HG02885 (cell line): ENCODE measurements around the gene CDC37L1.

Experiments
- ATAC-seq: cut with Tn5 transposase; IDR thresholded peaks from one replicate; pipeline ENCODE4 v1.9.1; 2021; ENCODE audit warnings: mild to moderate bottlenecking; ENCODE audit not compliant: unreplicated experiment, poor library complexity

The CDC37L1 gene

DNA sequence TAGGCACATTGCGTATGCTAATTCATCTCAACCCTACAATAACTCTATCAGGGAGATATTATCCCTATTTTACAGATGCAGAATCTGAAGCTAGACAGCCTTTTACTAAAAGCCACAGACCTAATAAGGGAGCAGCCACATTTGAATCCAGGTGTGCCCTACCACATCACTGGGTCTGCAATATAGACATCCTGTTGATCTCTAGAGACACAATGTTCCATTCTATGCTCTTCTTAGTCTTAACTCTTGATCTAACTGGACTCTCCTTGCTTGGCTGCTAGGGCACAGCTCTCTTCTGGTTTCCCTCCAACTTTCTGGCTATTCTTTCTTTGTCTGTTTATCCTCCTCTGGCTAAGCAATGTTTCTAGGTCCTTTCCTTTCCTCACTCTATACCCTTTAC is 11.7 kb upstream of the CDC37L1 start:
- no peak for ATAC-seq

GRCh38 chr9:4668604-4669003 is 10.8 kb upstream of the CDC37L1 start:
- no peak for ATAC-seq

GRCh38 chr9:4669890-4670289 is 9.5 kb upstream of the CDC37L1 start:
- ATAC-seq: no peak

DNA sequence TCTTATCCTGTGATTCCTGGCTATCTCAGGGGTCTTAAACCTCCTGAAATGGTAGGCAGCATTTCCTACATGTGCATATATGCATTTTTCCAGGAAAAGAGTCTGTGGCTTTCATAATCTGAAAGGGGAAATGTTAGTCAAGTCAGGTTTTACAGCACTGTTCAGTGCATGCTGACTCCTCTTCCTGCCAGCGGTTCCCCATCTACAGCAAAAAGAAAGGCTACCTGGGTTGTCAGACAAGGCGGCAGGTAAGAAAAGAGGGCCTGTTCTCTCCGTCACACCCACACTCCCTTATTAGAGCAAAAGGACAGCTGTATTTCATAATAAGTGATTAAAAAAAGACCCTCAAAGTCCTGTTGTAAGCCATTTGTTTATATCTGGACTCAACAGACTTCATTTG is 8.8 kb upstream of the CDC37L1 start:
- no peak for ATAC-seq

GRCh38 chr9:4671737-4672136 is 7.6 kb upstream of the CDC37L1 start:
- no peak for ATAC-seq

DNA sequence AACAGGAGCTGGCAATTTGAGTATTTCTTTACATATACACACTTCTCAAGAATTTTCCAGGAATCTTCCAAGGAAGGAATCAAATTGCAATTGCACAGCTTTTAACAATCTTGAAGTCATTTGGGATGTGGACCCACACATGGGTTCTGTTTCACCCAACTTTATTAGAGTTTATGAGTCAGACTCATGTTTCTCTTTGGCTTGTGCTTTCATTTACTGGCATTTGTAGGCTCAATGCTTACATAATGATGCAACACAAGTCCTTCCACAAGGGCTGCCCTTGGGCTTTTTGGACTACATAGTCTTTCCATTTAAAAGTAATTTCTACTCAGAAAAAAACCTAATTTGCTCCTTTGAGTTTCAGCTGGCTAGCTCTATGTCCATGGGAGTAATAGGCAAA is 4.6 kb upstream of the CDC37L1 start:
- no peak for ATAC-seq

DNA sequence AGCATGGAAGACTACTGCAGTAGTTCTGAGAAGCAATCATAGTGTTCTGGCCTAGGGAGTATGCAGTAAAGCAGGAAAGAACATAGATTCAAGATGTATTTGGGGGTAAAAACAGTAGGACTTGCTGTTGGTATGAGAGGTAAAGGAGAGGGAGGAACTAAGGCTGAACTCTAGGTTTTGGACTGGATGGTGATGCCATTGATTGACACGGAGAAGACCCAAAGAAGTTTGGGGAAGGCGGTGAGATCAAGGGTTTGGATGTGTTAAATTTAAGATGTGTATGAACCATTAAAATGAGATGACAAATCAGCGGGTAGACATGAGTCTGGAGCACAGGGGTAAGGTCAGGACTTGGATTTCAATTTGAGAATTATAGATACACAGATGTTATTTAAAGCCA is 2.0 kb upstream of the CDC37L1 start:
- ATAC-seq: no peak

GRCh38 chr9:4678679-4679267 is 596 bp upstream of the CDC37L1 start:
- ATAC-seq: peak; percentile 14

GRCh38 chr9:4680173-4680525 is 780 bp downstream of the CDC37L1 start:
- no peak for ATAC-seq

DNA sequence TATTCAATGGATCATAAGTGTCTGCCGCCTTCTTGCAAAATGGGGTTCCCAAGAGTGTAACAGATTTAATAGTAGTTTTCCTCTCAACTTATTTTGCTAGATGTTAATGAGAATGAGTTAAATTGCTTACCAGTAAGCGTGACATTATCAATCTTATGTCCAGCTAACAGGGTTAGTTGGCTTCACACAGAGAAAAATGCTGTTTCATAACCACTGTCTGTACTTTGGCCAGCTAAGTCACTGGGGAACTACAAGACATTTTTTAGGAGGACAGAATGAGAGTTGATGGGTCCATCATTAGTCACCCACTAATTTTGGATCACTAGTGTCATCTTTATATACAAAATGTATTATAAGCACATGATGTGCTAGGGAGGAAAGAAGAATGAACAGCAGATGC is 1.4 kb downstream of the CDC37L1 start:
- no peak for ATAC-seq

DNA sequence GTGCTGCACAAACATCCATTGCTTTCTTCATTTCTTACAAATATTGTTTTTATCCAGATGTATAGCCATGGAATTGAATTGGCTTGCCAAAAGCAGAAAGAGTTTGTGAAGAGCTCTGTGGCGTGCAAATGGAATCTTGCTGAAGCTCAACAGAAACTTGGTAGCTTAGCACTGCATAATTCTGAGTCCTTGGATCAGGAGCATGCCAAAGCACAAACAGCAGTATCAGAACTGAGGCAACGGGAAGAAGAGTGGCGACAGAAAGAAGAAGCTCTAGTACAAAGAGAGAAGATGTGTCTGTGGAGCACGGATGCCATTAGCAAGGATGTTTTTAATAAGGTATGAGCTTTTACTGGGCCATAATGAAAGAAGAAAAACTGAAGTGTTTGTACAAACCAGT is 5.5 kb downstream of the CDC37L1 start:
- ATAC-seq: no peak

GRCh38 chr9:4686112-4686511 is 6.7 kb downstream of the CDC37L1 start:
- no peak for ATAC-seq

- no peak for ATAC-seq
These were observed 7.2 kb downstream of the CDC37L1 start for GRCh38 chr9:4686584-4686983.

DNA sequence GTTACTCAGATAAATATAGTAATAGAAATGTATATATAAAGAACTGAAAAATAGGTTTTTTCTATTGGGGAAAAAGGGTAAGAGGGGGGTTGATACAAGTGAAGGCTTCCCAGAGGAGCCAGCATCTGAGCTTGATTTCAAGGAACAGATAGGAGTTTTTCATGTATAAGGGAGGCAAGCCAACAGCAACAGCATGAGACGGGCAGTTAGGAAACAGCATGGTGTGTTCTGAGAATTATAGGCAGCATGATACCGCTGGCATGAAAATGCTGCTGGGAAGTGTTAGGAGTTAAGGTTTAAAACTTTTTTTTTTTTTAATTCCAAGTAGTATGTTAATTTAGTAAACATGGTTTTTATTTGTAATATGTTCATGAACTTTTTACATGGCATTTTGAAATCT is 9.7 kb downstream of the CDC37L1 start:
- ATAC-seq: no peak

DNA sequence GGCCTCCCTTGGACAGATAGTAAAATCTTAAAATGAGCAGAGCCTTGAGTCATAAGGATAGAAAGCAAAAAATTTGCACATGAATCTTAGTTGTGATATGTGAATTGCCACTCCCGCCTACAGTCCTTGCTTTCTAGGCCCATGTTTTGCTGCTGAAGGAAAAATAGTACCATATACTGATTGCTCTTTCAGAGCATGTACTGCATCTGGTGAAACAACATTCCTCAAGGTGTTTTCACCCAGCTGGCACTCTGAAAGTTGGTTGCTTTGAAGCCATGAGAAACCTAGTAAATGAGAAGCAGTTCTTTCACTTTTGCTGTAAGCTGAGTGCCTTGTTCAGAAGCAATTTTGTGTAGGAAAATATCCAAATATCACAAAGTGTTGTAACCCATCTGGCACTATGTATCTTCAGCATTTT is 10.3 kb downstream of the CDC37L1 start:
- peak; percentile 74 for ATAC-seq

DNA sequence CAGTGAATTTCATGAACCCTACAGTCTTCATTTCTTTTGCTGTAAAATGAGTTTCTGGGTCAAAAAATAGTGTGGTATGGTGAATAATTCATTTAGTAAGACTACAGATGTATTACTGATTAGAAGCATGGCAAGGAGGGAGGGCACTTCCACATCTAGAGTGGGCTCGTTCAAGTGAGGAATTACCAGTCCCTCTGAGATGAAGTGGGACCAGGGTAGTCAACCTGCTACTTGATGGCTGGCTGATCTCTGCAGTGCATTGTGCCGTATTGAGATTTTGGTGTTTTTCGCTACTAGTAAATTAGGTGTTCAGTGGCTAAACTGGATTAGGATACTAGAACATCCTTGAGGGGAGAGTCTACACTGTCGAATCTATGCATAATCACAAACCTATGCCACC is 10.8 kb downstream of the CDC37L1 start:
- peak; percentile 49 for ATAC-seq

DNA sequence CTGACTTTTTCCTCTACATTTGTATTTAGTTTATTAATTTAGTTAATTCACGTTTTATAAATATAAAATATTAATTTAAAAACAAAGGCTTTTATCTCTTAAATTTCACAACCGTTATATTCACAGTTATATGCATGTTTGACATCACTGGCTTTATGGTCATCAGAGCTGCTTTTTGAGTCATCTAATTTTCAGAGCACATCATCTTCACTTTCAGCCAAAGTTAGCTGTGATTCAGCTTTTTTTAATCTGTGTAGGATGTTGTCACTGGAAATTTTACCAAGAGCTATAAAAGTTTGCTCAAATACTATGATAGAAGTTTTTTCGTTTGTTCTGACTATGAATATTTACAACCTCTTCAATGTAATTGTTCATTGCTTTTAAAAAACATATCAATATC is 12.4 kb downstream of the CDC37L1 start:
- ATAC-seq: no peak

- ATAC-seq: no peak
These were observed 20.7 kb downstream of the CDC37L1 start for GRCh38 chr9:4700091-4700490.

DNA sequence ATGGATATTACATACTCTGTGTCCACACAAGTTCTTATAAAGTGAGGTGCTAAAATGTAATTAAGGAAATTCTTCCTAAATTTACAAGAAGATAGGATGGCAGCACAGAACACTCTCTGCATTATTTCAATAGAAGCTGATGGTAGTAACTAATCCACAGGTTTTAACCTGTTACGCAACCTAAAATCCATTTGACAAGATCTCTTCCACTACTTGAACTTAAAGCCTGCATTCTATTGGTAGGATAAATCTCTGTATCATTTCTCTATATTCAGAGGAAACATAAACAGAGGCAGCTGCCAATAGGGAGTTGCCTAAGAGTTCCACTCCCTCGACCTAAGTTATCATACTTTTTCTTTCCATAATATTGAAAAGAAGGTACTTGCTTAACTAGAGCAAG is 21.6 kb downstream of the CDC37L1 start:
- ATAC-seq: no peak

GRCh38 chr9:4701526-4701925 is 22.2 kb downstream of the CDC37L1 start:
- no peak for ATAC-seq

- no peak for ATAC-seq
These were observed 24.8 kb downstream of the CDC37L1 start for GRCh38 chr9:4704129-4704528.

- ATAC-seq: no peak
These were observed 26.7 kb downstream of the CDC37L1 start for GRCh38 chr9:4706021-4706420.
